ENCODE results near the gene WAC.

Gene WAC

DNA sequence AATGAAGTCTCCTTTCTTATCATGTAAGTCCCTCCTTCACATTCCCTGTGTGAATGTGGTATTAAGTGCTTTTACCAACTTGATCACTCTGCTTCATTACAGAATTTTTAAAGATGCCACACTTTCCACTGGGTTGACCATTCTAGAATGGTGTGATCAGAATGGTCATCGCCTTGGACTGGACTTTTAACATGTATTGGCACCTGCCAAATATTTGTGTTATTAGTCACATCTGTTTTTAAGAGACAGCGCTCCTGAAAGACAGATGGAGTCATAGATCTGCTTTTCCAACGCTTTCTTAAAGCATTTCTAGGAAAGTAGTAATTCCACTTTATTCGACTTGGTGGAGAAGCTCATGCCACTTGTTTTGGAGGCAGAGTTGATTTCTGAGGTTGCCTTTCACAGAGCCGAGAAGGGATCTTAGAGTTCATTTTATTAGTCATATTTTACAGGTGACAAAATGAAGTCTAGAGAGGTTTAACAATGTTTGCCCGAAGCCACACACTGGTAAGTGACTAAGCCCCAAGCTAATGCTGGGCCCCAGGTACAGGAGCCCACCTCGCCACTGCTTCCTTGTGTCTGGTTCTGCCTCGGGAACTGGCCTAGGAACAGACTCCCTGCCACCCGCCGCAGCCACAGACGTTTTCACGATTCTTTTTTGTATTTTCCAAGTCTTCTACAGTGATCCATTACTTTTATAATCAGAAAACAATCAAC is 134.0 kb downstream of the WAC start:
- DNase-seq (ENCODE audit: low read depth in 2 of 2) = no peak

DNA sequence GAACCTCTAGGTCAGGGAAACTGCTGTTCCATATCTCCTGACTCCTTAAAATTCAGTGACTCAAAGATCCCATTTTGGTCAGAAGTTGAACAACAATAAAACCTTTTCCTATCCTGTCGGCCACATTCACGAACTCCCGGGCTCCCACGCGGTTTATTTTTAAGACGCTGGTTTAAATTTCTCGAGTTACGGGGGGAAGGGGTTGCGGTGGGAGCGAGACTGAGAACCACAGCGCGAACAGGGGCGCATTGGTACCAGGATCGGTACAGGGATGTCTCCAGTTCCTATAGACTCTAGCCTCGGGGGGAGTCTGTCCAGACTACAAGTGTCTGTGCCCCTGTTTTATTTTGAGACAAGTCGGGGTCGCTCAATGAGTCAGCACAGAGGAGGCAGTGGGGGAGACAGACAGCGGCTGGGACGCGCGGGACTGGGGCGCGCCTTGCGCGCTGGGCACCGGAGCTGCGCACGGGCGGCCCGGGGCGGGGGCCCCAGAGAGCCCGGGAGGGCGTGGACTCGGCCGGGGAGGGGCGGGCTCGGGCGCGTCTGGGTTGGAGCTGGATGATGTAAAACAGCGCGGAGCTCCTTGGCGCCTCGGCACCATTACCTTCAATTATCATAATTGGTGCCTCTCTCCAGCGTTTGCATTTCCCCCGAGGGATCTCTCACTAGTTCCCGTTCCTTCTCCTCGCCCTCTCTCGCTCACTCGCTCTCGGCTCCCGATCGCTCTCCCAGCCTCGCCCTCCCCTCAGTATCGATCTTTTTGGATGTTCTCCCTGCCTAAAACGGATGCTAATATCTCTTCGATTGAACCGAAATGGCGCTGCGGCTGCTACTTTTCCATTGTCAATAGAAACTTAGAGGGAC is 135.7 kb downstream of the WAC start:
- no peak for DNase-seq (ENCODE audit: low read depth in 2 of 2)

GRCh38 chr10:28669227-28670173 is 136.6 kb downstream of the WAC start:
- no peak for DNase-seq (ENCODE audit: low read depth in 2 of 2)
